H1 (cell line): Measurements from ENCODE around the gene PLVAP. TPM values are rescaled to one million over a fixed set of nuclear protein-coding genes. Genes with fewer than 3 reads are reported as not detected.

ENCODE experiments used
- CTCF ChIA-PET: fragments of 300-600 bp; sonication (Branson Sonifier 250); formaldehyde crosslinking; loops from one replicate; lab custom pipeline; 2021; ENCODE audit not compliant: partially characterized antibody; lab: Charles Lee
- POLR2A ChIA-PET: fragments of 300-600 bp; sonication (Branson Sonifier 250); formaldehyde crosslinking; loops from one replicate; lab custom pipeline; 2021; ENCODE audit warnings: inconsistent platforms; ENCODE audit not compliant: partially characterized antibody; lab: Charles Lee
- DNase-seq, 2 experiments: peaks; one replicate each; pipeline versions ENCODE4 v3.0.0 to v3.0.0-alpha.2; 2010 to 2022; ENCODE audit warnings: low spot score in 2 of 2, low read depth in 1 of 2, mixed read lengths in 1 of 2
- FAIRE-seq: peaks from 2 replicates; lab custom pipeline; 2011; peaks lifted over from hg19 to GRCh38; lab: Jason Lieb, UNC
- H2AFZ ChIP-seq: 2 replicates; pipeline ENCODE4 v1.8.1; 2012; ENCODE audit warnings: low read length, inconsistent platforms
- H2AK5ac ChIP-seq: 2 replicates; pipeline ENCODE4 v1.6.1; 2013; ENCODE audit warnings: low read depth, low read length
- H2BK120ac ChIP-seq: replicated peaks from 2 replicates; pipeline ENCODE3; 2013; ENCODE audit warnings: low read depth, low read length, inconsistent platforms
- H2BK12ac ChIP-seq: 2 replicates; pipeline ENCODE4 v1.6.1; 2013; ENCODE audit warnings: low read depth, low read length
- H2BK15ac ChIP-seq: 2 replicates; pipeline ENCODE4 v1.6.1; 2013; ENCODE audit warnings: low read length
- H2BK20ac ChIP-seq: 2 replicates; pipeline ENCODE4 v1.6.1; 2013; ENCODE audit warnings: low read length
- H2BK5ac ChIP-seq: 2 replicates; pipeline ENCODE4 v1.6.1; 2013; ENCODE audit warnings: low read depth, low read length
- H3K14ac ChIP-seq: 2 replicates; pipeline ENCODE4 v1.6.1; 2013; ENCODE audit warnings: inconsistent platforms; ENCODE audit not compliant: insufficient read length
- H3K18ac ChIP-seq: 2 replicates; pipeline ENCODE4 v1.6.1; 2013; ENCODE audit warnings: low read length; ENCODE audit errors: extremely low read depth
- H3K23ac ChIP-seq: 2 replicates; pipeline ENCODE4 v1.6.1; 2013; ENCODE audit warnings: inconsistent platforms; ENCODE audit not compliant: insufficient read length
- H3K23me2 ChIP-seq: 2 replicates; pipeline ENCODE4 v1.6.1; 2013; ENCODE audit warnings: low read depth, low read length
- H3K27ac ChIP-seq: 2 replicates; pipeline ENCODE4 v1.6.1; 2011; ENCODE audit warnings: low read depth, low read length, inconsistent platforms
- H3K27me3 ChIP-seq, 4 experiments: replicated peaks in 1 of 4; 1 replicate in 1 of 4; 2 replicates in 3 of 4; pipeline versions ENCODE4 v1.6.1 to v1.8.1; 2011 to 2013; ENCODE audit warnings: low read length in 3 of 4, mild to moderate bottlenecking in 3 of 4, inconsistent platforms in 2 of 4, mixed read lengths in 2 of 4, moderate library complexity in 1 of 4; ENCODE audit not compliant: control insufficient read depth in 3 of 4, insufficient read depth in 3 of 4; ENCODE audit errors: extremely low read depth in 1 of 4
- H3K36me3 ChIP-seq, 4 experiments: 2 replicates each; pipeline versions ENCODE4 v1.6.1 to v1.8.1; 2011 to 2013; ENCODE audit warnings: mild to moderate bottlenecking in 4 of 4, low read length in 3 of 4, moderate library complexity in 2 of 4, control low read depth in 1 of 4, inconsistent platforms in 1 of 4; ENCODE audit not compliant: insufficient read depth in 4 of 4, control insufficient read depth in 2 of 4
- H3K4ac ChIP-seq: replicated peaks from 2 replicates; pipeline ENCODE3; 2013; ENCODE audit warnings: low read length, low read depth, mixed read lengths, inconsistent platforms; ENCODE audit not compliant: insufficient read length
- H3K4me1 ChIP-seq, 4 experiments: replicated peaks in 1 of 4; 1 replicate in 1 of 4; 2 replicates in 3 of 4; pipeline versions ENCODE4 v1.6.1 to v1.8.1; 2011 to 2013; ENCODE audit warnings: low read length in 3 of 4, inconsistent platforms in 2 of 4, mixed read lengths in 1 of 4; ENCODE audit not compliant: insufficient read depth in 4 of 4, control insufficient read depth in 3 of 4
- H3K4me2 ChIP-seq, 2 experiments: 2 replicates each; pipeline versions ENCODE4 v1.6.1 to v1.8.1; 2011 to 2013; ENCODE audit warnings: low read depth in 2 of 2, low read length in 2 of 2, control low read depth in 1 of 2, inconsistent platforms in 1 of 2, mild to moderate bottlenecking in 1 of 2; ENCODE audit not compliant: insufficient read depth in 1 of 2
- H3K4me3 ChIP-seq, 4 experiments: fragments of 200-600, 300-600 bp in 1 of 4; sonication (generic), shearing (Covaris generic), sonication (Bioruptor Twin) in 1 of 4; 2 replicates each; pipeline versions ENCODE4 v1.5.1 to v1.8.1; 2011 to 2016; ENCODE audit warnings: low read length in 4 of 4, low read depth in 3 of 4, control low read depth in 2 of 4, inconsistent platforms in 2 of 4, mild to moderate bottlenecking in 2 of 4, mixed read lengths in 1 of 4, moderate library complexity in 1 of 4; ENCODE audit not compliant: insufficient read depth in 2 of 4; ENCODE audit errors: extremely low read depth in 1 of 4
- H3K56ac ChIP-seq: replicated peaks from 2 replicates; pipeline ENCODE3; 2013; ENCODE audit warnings: low read depth, mild to moderate bottlenecking, mixed read lengths, low read length, inconsistent platforms; ENCODE audit not compliant: insufficient read length
- H3K79me1 ChIP-seq: 2 replicates; pipeline ENCODE4 v1.6.1; 2013; ENCODE audit warnings: low read depth, low read length, control low read depth
- H3K79me2 ChIP-seq, 2 experiments: 2 replicates each; pipeline versions ENCODE4 v1.6.1 to v1.8.1; 2012 to 2013; ENCODE audit warnings: low read length in 2 of 2, mild to moderate bottlenecking in 2 of 2, inconsistent platforms in 1 of 2; ENCODE audit not compliant: insufficient read depth in 2 of 2, control insufficient read depth in 1 of 2
- H3K9ac ChIP-seq, 4 experiments: replicated peaks in 1 of 4; 1 replicate in 1 of 4; 2 replicates in 3 of 4; pipeline versions ENCODE4 v1.6.1 to v1.8.1; 2011 to 2013; ENCODE audit warnings: low read depth in 3 of 4, low read length in 3 of 4, control low read depth in 2 of 4, mild to moderate bottlenecking in 2 of 4, moderate library complexity in 2 of 4, inconsistent platforms in 1 of 4; ENCODE audit errors: extremely low read depth in 1 of 4
- H3K9me3 ChIP-seq, 2 experiments: 2 replicates each; pipeline versions ENCODE4 v1.6.1 to v1.8.1; 2012 to 2013; ENCODE audit warnings: mild to moderate bottlenecking in 2 of 2, moderate library complexity in 2 of 2, control low read depth in 1 of 2, inconsistent platforms in 1 of 2, low read depth in 1 of 2, low read length in 1 of 2, mixed read lengths in 1 of 2; ENCODE audit not compliant: insufficient read depth in 2 of 2
- H4K20me1 ChIP-seq, 2 experiments: replicated peaks in 1 of 2; 2 replicates each; pipeline versions ENCODE3 to v1.8.1; 2011 to 2013; ENCODE audit warnings: inconsistent platforms in 2 of 2, low read length in 2 of 2, mild to moderate bottlenecking in 1 of 2; ENCODE audit not compliant: insufficient read depth in 2 of 2, control insufficient read depth in 1 of 2
- H4K5ac ChIP-seq: 2 replicates; pipeline ENCODE4 v1.6.1; 2013; ENCODE audit warnings: low read length, low read depth, mixed read lengths, inconsistent platforms; ENCODE audit not compliant: insufficient read length
- H4K8ac ChIP-seq: 2 replicates; pipeline ENCODE4 v1.8.0; 2013; ENCODE audit warnings: mild to moderate bottlenecking, moderate library complexity, low read length, inconsistent platforms; ENCODE audit not compliant: insufficient read depth; ENCODE audit errors: extremely low read depth
- H4K91ac ChIP-seq: replicated peaks from 2 replicates; pipeline ENCODE3; 2013; ENCODE audit warnings: low read length, mixed read lengths, inconsistent platforms; ENCODE audit not compliant: insufficient read length
- BACH1 ChIP-seq: IDR thresholded peaks from 2 replicates; pipeline ENCODE4 v1.6.1; 2012; ENCODE audit warnings: low read length, improper control_type of control experiment
- CHD2 ChIP-seq: IDR thresholded peaks from 2 replicates; pipeline ENCODE4 v1.6.1; 2012; ENCODE audit warnings: low read length, improper control_type of control experiment
- CTCF ChIP-seq, 3 experiments: IDR thresholded peaks; 1 replicate in 2 of 3; 2 replicates in 1 of 3; pipeline versions ENCODE4 v1.5.1 to v1.6.1; 2011; ENCODE audit warnings: low read length in 3 of 3, mild to moderate bottlenecking in 3 of 3, inconsistent platforms in 2 of 3, low read depth in 1 of 3, moderate library complexity in 1 of 3; ENCODE audit not compliant: insufficient read depth in 1 of 3; ENCODE audit errors: control extremely low read depth in 1 of 3
- GTF2F1 ChIP-seq: IDR thresholded peaks from 2 replicates; pipeline ENCODE4 v1.6.1; 2012; ENCODE audit warnings: low read depth, low read length, improper control_type of control experiment, borderline replicate concordance
- HDAC2 ChIP-seq, 2 experiments: fragments of 300-600 bp in 1 of 2; sonication (generic) in 1 of 2; IDR thresholded peaks; 2 replicates each; pipeline ENCODE4 v1.6.1; 2011 to 2012; ENCODE audit warnings: low read depth in 2 of 2, low read length in 2 of 2, mild to moderate bottlenecking in 2 of 2, moderate library complexity in 2 of 2, borderline replicate concordance in 1 of 2, inconsistent platforms in 1 of 2
- JUND ChIP-seq: IDR thresholded peaks from 2 replicates; pipeline ENCODE4 v1.6.1; 2011; ENCODE audit warnings: mild to moderate bottlenecking, improper control_type of control experiment, low read length
- POLR2A ChIP-seq, 2 experiments: IDR thresholded peaks; 1 replicate in 1 of 2; 2 replicates in 1 of 2; pipeline ENCODE4 v1.6.1; 2011; ENCODE audit warnings: low read depth in 2 of 2, low read length in 2 of 2, mild to moderate bottlenecking in 2 of 2; ENCODE audit errors: control extremely low read depth in 1 of 2
- SIRT6 ChIP-seq: IDR thresholded peaks from one replicate; pipeline ENCODE4 v1.7.1; 2012; ENCODE audit warnings: low read length, inconsistent platforms
- SUZ12 ChIP-seq: fragments of 200-600 bp; sonication (generic); IDR thresholded peaks from 2 replicates; pipeline ENCODE4 v1.6.1; 2012; ENCODE audit warnings: mild to moderate bottlenecking, inconsistent platforms, low read length, moderate library complexity, mixed read lengths
- TEAD4 ChIP-seq: IDR thresholded peaks from 2 replicates; pipeline ENCODE4 v1.6.1; 2012; ENCODE audit warnings: low read depth, low read length, inconsistent platforms, mixed read lengths
- WGBS, 2 experiments: shearing (Covaris generic) in 1 of 2; methylation state at CpG; one replicate each; pipeline versions ENCODE4 v1.1.6 to v1.1.7; 2013 to 2015; ENCODE audit warnings: low lambda C conversion rate in 2 of 2, mixed read lengths in 2 of 2, inconsistent platforms in 1 of 2, low coverage in 1 of 2, missing lambda C conversion rate in 1 of 2; ENCODE audit not compliant: insufficient replicate concordance in 2 of 2, insufficient coverage in 1 of 2, insufficient read length in 1 of 2; ENCODE audit errors: extremely low coverage in 1 of 2, missing lambda C conversion rate in 1 of 2; 5-methylcytosine and 5-hydroxymethylcytosine counted together
- polyA plus RNA-seq, 7 experiments: library from polyadenylated mRNA; depleted of rRNA in 3 of 7; stranded (reverse) in 5 of 7; unstranded in 2 of 7; fragments of >200 nt in 5 of 7; fragments of 200-250 nt in 2 of 7; gene quantifications; 1 replicate in 5 of 7; 2 replicates in 1 of 7; 4 replicates in 1 of 7; pipeline versions ENCODE4 v1.2.1 to v1.2.3, GENCODE V29; 2011 to 2013; ENCODE audit warnings: missing spikeins in 2 of 7, mixed read lengths in 2 of 7
- total RNA-seq: library from RNA; stranded (reverse); fragmentation: NEBNext Ultra II Directional; extraction: Animal tissue kit (Norgen Biotek cat#: 25700); gene quantifications from 2 replicates; pipeline ENCODE4 v1.2.1, GENCODE V29; 2021

Gene PLVAP
- total and polyA plus RNA-seq, 2 of the 8 experiments (the other 6 are each of a cell fraction or from before 2014, with no cell fraction given): 0.32 TPM; not detected in 1

- no peak for DNase-seq
- Histone ChIP-seq H2AK5ac (no peak overlapping the region), H3K56ac (no peak overlapping the region), H4K8ac (peak overlapping the region; percentile 57; the same call in 1 of the 2 replicates), H3K4me2 (peak overlapping the region in 1 of 2 experiments; percentile 72; a peak in 2 of 4 replicates), H3K4me3 (no peak overlapping the region), H2BK20ac (no peak overlapping the region), H2BK5ac (no peak overlapping the region), H3K14ac (no peak overlapping the region), H3K23ac (no peak overlapping the region), H3K79me1 (peaks cover 2% of the 10 kb centered on the region; the same call in 1 of the 2 replicates), H3K23me2 (peaks cover 6% of the 10 kb centered on the region; the same call in 1 of the 2 replicates), H3K36me3 (peaks cover 0 to 17% (median 6%) of the 10 kb centered on the region in 4 experiments; a peak in 4 of 8 replicates), H4K20me1 (peaks cover 3 to 9% of the 10 kb centered on the region in 2 experiments), H3K9ac (no peak overlapping the region; a peak in 1 of 7 replicates), H3K4me1 (peaks cover 0 to 22% (median 15%) of the 10 kb centered on the region in 4 experiments; a peak in 6 of 7 replicates), H3K27me3 (no peaks in the 10 kb centered on the region; a peak in 1 of 7 replicates), H3K9me3 (no peaks in the 10 kb centered on the region), H3K18ac (no peak overlapping the region), H2AFZ (no peak overlapping the region), H3K79me2 (no peaks in the 10 kb centered on the region), H3K27ac (no peak overlapping the region), H2BK15ac (no peak overlapping the region), H2BK12ac (no peak overlapping the region), H4K5ac (no peak overlapping the region), H4K91ac (no peak overlapping the region), H3K4ac (no peak overlapping the region), H2BK120ac (no peak overlapping the region)
- POLR2A ChIA-PET: interaction anchor here (0.5 to 17.1 kb wide), 6 partner anchors 12 to 228 kb away, joined by 3 to 329 read pairs (median 4); partner anchors contain the start of genes ABHD8, ANO8, DDA1 and GTPBP3
- no peak for FAIRE-seq
- 94% methylated on average over 17 of the region's 17 CpGs; no CpG with 5 or more reads in 1 of the 2 experiments for WGBS, 2 experiments
- CTCF ChIA-PET: interaction anchor here (0.7 to 3.3 kb wide), 10 partner anchors 9 to 43 kb away, joined by 3 to 13 read pairs (median 4); partner anchors contain the start of genes ANO8, DDA1 and MRPL34
- no peak for TF ChIP-seq SIRT6
- TF ChIP-seq HDAC2 (IDR thresholded peaks at IDR 0.05; ENCODE audit: borderline replicate concordance in 1 of 2, low read depth in 2 of 2, low read length in 2 of 2): no peak
- TF ChIP-seq SUZ12: no peak
- TF ChIP-seq POLR2A (IDR thresholded peaks at IDR 0.05; ENCODE audit: control extremely low read depth in 1 of 2, low read depth in 2 of 2, low read length in 2 of 2): no peak
- no peak for TF ChIP-seq GTF2F1
- no peak for TF ChIP-seq BACH1
- no peak for TF ChIP-seq JUND
- no peak for TF ChIP-seq CHD2
- no peak for TF ChIP-seq CTCF (IDR thresholded peaks at IDR 0.05; ENCODE audit: control extremely low read depth in 1 of 3, insufficient read depth in 1 of 3, low read depth in 1 of 3, low read length in 3 of 3)
- TF ChIP-seq TEAD4: no peak
These were observed 51.1 kb downstream of the PLVAP start for GRCh38 chr19:17325881-17326594.
